Fibroblast of lung (primary cell): ENCODE data around the gene SREBF2. TPM values are rescaled to one million over a fixed set of nuclear protein-coding genes. Genes with fewer than 3 reads are reported as not detected.

ENCODE experiments used
- DNase-seq, 2 donors: peaks; one replicate each; pipeline versions ENCODE4 v3.0.0 to v3.0.0-alpha.2; 2010; ENCODE audit warnings: low read depth in 2 of 2
- H2AFZ ChIP-seq: 2 replicates; pipeline ENCODE4 v1.5.1; 2012; ENCODE audit warnings: low read length, control low read depth, inconsistent platforms
- H3K27ac ChIP-seq: 2 replicates; pipeline ENCODE4 v1.5.1; 2011; ENCODE audit warnings: low read length, control low read depth; ENCODE audit not compliant: insufficient read depth
- H3K27me3 ChIP-seq: 2 replicates; pipeline ENCODE4 v1.5.1; 2011; ENCODE audit warnings: mild to moderate bottlenecking, low read length; ENCODE audit not compliant: control insufficient read depth, insufficient read depth
- H3K36me3 ChIP-seq: 2 replicates; pipeline ENCODE4 v1.5.1; 2011; ENCODE audit warnings: low read length; ENCODE audit not compliant: control insufficient read depth, insufficient read depth
- H3K4me1 ChIP-seq: 2 replicates; pipeline ENCODE4 v1.5.1; 2011; ENCODE audit warnings: low read length; ENCODE audit not compliant: control insufficient read depth, insufficient read depth; ENCODE audit errors: extremely low read depth
- H3K4me2 ChIP-seq: 2 replicates; pipeline ENCODE4 v1.5.1; 2011; ENCODE audit warnings: low read length, control low read depth; ENCODE audit not compliant: insufficient read depth; ENCODE audit errors: extremely low read depth
- H3K4me3 ChIP-seq, 4 experiments: fragments of 200-600 bp in 1 of 4; sonication (generic) in 1 of 4; replicated peaks in 1 of 4; 2 replicates each; pipeline ENCODE4 v1.5.1; 2011 to 2016; ENCODE audit warnings: low read length in 4 of 4, low read depth in 3 of 4, mild to moderate bottlenecking in 3 of 4, control low read depth in 2 of 4, inconsistent platforms in 1 of 4, mixed read lengths in 1 of 4; ENCODE audit not compliant: insufficient read depth in 1 of 4; ENCODE audit errors: control extremely low read depth in 1 of 4
- H3K79me2 ChIP-seq: 2 replicates; pipeline ENCODE4 v1.5.1; 2012; ENCODE audit warnings: mild to moderate bottlenecking, low read length, inconsistent platforms; ENCODE audit not compliant: control insufficient read depth, insufficient read depth
- H3K9ac ChIP-seq: 2 replicates; pipeline ENCODE4 v1.5.1; 2011; ENCODE audit warnings: mild to moderate bottlenecking, low read length, control low read depth; ENCODE audit not compliant: insufficient read depth
- H3K9me3 ChIP-seq: 2 replicates; pipeline ENCODE4 v1.5.1; 2012; ENCODE audit warnings: low read depth, low read length; ENCODE audit not compliant: control insufficient read depth, insufficient read depth
- H4K20me1 ChIP-seq: 2 replicates; pipeline ENCODE4 v1.5.1; 2011; ENCODE audit warnings: low read length; ENCODE audit not compliant: control insufficient read depth, insufficient read depth; ENCODE audit errors: extremely low read depth
- CTCF ChIP-seq, 2 donors: IDR thresholded peaks in 1 of 2; conservative IDR thresholded peaks in 1 of 2; 1 replicate in 1 of 2; 2 replicates in 1 of 2; pipeline ENCODE4 v1.5.1; 2011 to 2012; ENCODE audit warnings: low read length in 2 of 2, control low read depth in 1 of 2, inconsistent platforms in 1 of 2, low read depth in 1 of 2, mild to moderate bottlenecking in 1 of 2
- EZH2 ChIP-seq: IDR thresholded peaks from 2 replicates; pipeline ENCODE4 v1.5.1; 2012; ENCODE audit warnings: low read length, control low read depth, mild to moderate bottlenecking; ENCODE audit errors: missing control alignments
- polyA minus RNA-seq: library from RNA; depleted of rRNA, polyadenylated mRNA; stranded (reverse); fragments of >200 nt; gene quantifications from 2 replicates; pipeline ENCODE4 v1.2.3, GENCODE V29; 2011; ENCODE audit warnings: low replicate concordance
- polyA plus RNA-seq, 2 donors: library from polyadenylated mRNA; depleted of rRNA in 1 of 2; stranded (reverse) in 1 of 2; unstranded in 1 of 2; fragments of >200 nt; gene quantifications; 2 replicates each; pipeline ENCODE4 v1.2.1, GENCODE V29; 2011 to 2012; ENCODE audit warnings: missing spikeins in 1 of 2
- total RNA-seq: library from RNA; depleted of rRNA; stranded (reverse); fragments of >200 nt; gene quantifications from 2 replicates; pipeline ENCODE4 v1.2.1, GENCODE V29; 2014

SREBF2 gene
- 60.9 and 103 TPM in 2 replicates for total RNA-seq
- 45.5 and 51.7 TPM in 2 replicates for polyA plus RNA-seq
- 75.7 and 89.5 TPM in 2 replicates for polyA plus RNA-seq (2012)
- 220 and 377 TPM in 2 replicates for polyA minus RNA-seq

GRCh38 chr22:41832553-41833368, at the start of gene SREBF2:
Gene SREBF2, plus strand, starts transcription at chr22:41833105. Its CDS starts 166 bp downstream, at chr22:41833271.
- H3K4me3 ChIP-seq: peak within 1 kb of the TSS; percentile 85 to 96 (median 86)
- H3K27ac ChIP-seq: peak within 1 kb of the TSS; percentile 94
- no peak for TF ChIP-seq EZH2
- H4K20me1 ChIP-seq: peaks cover 1% of the 10 kb centered on the region
- peaks cover 6% of the 10 kb centered on the region for H3K4me1 ChIP-seq
- peak; percentile 100 for DNase-seq
- peak within 1 kb of the TSS; percentile 85 for H3K9ac ChIP-seq
- H2AFZ ChIP-seq: peak within 1 kb of the TSS; percentile 60
- no peaks in the 10 kb centered on the region for H3K9me3 ChIP-seq
- H3K4me2 ChIP-seq: peak within 1 kb of the TSS; percentile 92
- H3K36me3 ChIP-seq: peaks cover 5% of the 10 kb centered on the region
- H3K27me3 ChIP-seq: no peaks in the 10 kb centered on the region
- peaks cover 31% of the 10 kb centered on the region for H3K79me2 ChIP-seq

- TF ChIP-seq EZH2 (no peak), CTCF (conservative IDR thresholded peaks at IDR 0.05 in 1 of 2, IDR thresholded peaks at IDR 0.05 in 1 of 2; ENCODE audit: low read depth in 1 of 2, low read length in 2 of 2) (no peak)
- H3K4me2 ChIP-seq: no peak overlapping the region
These were observed 45.6 kb upstream of the SREBF2 start for GRCh38 chr22:41787331-41787730.

DNA sequence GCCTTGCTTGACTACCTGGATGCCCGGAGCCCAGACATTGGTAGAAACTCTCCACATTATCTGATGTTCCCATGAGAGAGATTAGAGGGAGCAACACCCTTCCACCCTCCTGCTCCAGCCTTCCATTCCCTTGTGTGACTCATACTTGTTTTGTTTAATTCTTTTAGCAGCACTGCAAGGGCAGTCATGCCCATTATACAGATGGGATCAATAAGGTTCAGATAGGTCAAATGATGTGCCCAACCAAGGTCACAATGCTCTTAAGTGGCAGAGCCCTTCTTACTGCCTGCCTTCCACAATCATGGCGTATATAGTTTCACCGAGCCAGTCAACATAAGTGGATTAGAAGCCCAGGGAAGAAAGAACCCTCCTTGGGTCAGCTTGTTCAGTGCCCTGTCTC, 39.0 kb upstream of the SREBF2 start:
- DNase-seq: no peak

More at GRCh38 chr22:41787331-41787730, 45.6 kb upstream of the SREBF2 start:
- H3K27me3 ChIP-seq: no peaks in the 10 kb centered on the region
- DNase-seq: no peak
- H4K20me1 ChIP-seq: no peaks in the 10 kb centered on the region
- H3K9ac ChIP-seq: no peak overlapping the region
- no peak overlapping the region for H3K27ac ChIP-seq
- H3K36me3 ChIP-seq: no peaks in the 10 kb centered on the region
- no peaks in the 10 kb centered on the region for H3K9me3 ChIP-seq
- H3K4me1 ChIP-seq: no peaks in the 10 kb centered on the region
- no peak overlapping the region for H2AFZ ChIP-seq
- no peaks in the 10 kb centered on the region for H3K79me2 ChIP-seq
- no peak overlapping the region for H3K4me3 ChIP-seq

More for the DNA sequence above, 39.0 kb upstream of the SREBF2 start:
- Histone ChIP-seq H3K27me3 (no peaks in the 10 kb centered on the region), H3K4me1 (no peaks in the 10 kb centered on the region), H3K36me3 (no peaks in the 10 kb centered on the region), H3K79me2 (no peaks in the 10 kb centered on the region), H3K4me3 (no peak overlapping the region), H3K9ac (no peak overlapping the region), H4K20me1 (no peaks in the 10 kb centered on the region), H2AFZ (no peak overlapping the region), H3K9me3 (no peaks in the 10 kb centered on the region), H3K4me2 (no peak overlapping the region), H3K27ac (no peak overlapping the region)
- TF ChIP-seq CTCF (conservative IDR thresholded peaks at IDR 0.05 in 1 of 2, IDR thresholded peaks at IDR 0.05 in 1 of 2; ENCODE audit: low read depth in 1 of 2, low read length in 2 of 2) (no peak), EZH2 (no peak)
